GM19239 (cell line): ENCODE data around the gene VAT1L.

Experiments used
- DNase-seq: peaks from one replicate; pipeline ENCODE4 v3.0.0; 2011; ENCODE audit warnings: low spot score; ENCODE audit not compliant: insufficient read length
- FAIRE-seq: peaks from 2 replicates; lab custom pipeline; 2011; peaks lifted over from hg19 to GRCh38; lab: Jason Lieb, UNC

Gene VAT1L

DNA sequence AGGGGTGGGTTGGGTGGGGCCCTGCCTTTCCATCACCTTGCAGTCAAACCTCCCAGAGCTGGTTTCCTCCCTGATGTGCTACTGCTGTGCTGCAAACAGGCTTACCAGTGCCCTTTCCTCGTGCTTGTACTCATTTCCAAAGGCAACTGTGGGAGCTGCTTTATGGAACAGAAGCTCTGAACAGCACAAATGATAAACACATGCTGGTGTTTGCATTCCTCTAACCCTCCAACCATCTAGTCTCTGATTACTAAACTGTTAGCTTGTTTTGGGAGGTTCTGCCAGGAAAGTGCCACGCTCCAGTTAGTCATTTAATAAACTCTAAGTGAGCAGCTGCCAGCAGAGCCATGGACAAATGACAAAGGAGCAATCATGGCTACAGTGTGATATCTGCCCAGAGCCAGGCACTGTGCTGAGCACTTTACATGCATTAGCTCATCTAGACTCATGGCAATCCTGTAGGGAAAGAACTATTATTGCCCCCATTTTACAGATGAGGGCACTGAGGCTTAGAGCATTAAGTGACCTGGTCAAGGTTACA, 110.4 kb downstream of the VAT1L start:
- no peak for FAIRE-seq
- DNase-seq, result no peak

- DNase-seq (no peak), FAIRE-seq (no peak)
Measured at GRCh38 chr16:77899416-77899815, 111.1 kb downstream of the VAT1L start.

- DNase-seq, result no peak
- no peak for FAIRE-seq
Measured at GRCh38 chr16:77905374-77905920, 117.1 kb downstream of the VAT1L start.

- FAIRE-seq, result no peak
- no peak for DNase-seq
Measured at GRCh38 chr16:77910021-77910420, 121.7 kb downstream of the VAT1L start.

GRCh38 chr16:77912617-77913016, 124.3 kb downstream of the VAT1L start:
- no peak for DNase-seq
- no peak for FAIRE-seq

GRCh38 chr16:77913738-77914253, 125.4 kb downstream of the VAT1L start:
- DNase-seq, result no peak
- FAIRE-seq, result no peak

DNA sequence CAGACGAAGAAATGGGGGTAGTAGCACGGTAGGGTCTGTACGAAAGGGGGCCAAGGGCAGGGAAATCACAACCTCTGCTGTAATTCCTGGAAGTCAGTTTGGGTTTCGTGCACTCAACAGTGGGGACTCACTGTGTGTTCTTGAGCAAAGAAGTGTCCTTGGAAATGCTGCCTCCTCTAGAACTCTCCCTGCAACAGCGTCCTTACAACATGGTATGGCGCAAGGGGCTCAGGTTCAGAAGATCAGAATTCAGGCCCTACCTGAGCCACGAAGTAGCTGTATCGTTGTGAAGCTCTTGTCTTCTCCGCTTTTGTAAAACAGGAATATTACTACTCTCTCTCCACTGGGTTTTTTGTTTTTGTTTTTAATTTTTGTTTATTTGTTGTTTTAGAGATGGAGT, 127.7 kb downstream of the VAT1L start:
- DNase-seq (no peak), FAIRE-seq (no peak)

DNA sequence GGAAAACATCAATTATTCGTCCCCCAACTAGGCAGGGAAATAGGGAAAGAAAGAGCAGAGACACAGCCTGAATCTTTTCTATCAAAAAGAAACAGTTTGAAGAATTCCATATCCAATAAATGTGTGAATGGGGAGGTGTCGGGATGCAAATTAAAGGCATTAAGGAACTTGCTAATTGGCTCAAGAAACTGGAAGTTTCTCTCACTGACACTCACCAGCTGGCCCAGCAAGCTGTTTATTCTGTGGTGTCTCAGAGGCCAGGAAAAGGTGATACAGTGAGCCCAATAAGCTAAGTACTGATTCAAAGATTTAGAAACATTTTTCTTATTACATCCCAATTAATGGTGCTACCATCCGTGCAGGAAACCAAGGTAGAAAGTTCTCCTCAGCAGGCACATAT, 129.6 kb downstream of the VAT1L start:
- DNase-seq (no peak), FAIRE-seq (no peak)

DNA sequence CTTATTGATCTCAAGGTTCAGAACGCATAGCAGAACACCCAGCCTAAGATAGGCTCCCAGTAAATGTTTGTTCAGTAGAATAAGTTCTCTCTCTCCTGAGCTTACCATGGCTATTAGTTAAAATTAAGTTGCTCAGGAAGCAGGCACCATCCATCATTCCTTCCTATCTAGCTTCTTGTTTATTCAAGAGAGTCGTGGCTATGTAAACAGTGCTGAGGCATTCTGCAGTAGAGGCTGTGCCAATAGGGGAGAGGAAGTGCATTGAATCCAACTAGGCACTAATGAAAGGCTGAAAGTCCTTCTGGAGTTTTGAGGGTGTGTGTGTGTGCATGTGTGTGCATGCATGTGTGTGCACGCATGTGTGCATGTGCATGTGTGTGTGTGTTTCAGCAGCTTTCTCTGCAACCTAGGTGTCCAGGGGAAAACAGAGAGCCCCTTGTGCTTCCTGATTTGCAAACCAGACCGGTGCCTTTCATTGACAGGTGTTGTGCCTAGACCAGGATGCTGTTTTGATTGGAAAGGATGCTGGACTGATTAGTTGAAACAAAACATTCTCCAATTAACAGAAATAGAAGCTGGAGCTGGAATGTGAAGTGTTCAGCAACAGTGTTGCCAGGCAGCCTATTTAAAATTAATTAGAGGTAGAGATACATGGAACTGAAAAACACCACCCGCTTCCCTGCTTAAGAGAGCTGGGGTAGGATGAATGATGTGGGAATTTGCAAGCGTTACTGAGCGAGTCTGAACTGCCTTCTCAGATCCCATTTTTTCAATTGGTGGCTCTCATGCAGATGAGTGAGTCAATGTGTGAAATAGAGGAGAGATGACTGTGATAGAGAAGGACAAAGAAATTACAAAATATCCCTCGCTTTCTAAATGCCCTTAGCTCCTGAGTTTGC, 130.7 kb downstream of the VAT1L start:
- FAIRE-seq (no peak), DNase-seq (no peak)

DNA sequence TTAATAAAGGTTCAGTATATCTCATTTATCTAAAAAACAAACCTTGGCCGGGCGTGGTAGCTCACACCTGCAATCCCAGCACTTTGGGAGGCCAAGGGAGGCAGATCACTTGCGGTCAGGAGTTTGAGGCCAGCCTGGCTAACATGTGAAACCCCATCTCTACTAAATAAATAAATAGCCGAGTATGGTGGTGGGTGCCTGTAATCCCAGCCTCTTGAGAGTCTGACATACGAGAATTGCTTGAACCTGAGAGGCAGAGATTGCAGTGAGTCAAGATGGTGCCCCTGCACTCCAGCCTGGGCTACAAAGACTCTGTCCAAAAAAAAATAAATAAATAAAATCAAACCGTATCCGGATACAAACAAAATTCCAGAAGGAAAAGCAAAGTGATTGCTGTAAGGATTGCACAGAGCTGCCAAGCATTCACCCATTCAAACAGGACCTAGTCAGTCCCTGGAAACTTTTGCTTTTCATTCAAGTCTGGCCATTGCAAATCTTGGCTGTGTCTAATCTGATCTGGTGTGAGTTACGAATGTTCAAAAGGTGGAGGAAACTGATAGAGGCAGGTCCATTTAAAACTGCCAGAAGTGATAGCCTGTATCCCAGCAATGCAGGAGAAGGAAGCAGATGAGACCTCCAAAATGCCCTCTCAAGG, 131.5 kb downstream of the VAT1L start:
- DNase-seq (no peak), FAIRE-seq (no peak)

- FAIRE-seq (no peak), DNase-seq (no peak)
Measured at GRCh38 chr16:77920984-77921383, 132.6 kb downstream of the VAT1L start.

DNA sequence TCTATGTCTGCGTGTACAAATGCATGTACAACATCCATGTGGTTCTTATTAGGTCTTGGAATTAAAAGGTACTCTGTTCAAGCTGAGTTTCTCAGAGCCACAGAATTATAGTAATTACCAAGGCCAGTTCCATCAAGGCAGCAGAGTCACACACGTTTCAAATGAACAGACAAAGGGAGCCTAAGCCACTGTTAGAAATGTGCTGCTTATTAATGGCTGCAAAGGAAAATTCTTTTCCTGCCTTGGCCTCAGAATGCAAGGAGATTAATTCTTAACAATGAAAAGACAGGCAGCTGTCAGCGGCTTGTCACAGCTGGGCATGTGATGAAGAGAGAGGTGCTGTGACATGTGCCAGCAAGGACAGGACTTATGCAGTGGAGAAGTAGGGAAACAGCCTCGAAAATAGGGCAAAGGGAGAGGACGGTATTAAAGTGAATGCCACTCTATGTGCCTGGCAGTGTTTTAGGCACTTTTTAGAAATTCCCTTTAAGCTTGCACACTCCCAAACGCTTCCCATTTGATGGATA, 133.9 kb downstream of the VAT1L start:
- FAIRE-seq (no peak), DNase-seq (no peak)

- DNase-seq (no peak), FAIRE-seq (no peak)
Measured at GRCh38 chr16:77925531-77925930, 137.2 kb downstream of the VAT1L start.

GRCh38 chr16:77928096-77928495, 139.7 kb downstream of the VAT1L start:
- DNase-seq, result no peak
- FAIRE-seq, result no peak

DNA sequence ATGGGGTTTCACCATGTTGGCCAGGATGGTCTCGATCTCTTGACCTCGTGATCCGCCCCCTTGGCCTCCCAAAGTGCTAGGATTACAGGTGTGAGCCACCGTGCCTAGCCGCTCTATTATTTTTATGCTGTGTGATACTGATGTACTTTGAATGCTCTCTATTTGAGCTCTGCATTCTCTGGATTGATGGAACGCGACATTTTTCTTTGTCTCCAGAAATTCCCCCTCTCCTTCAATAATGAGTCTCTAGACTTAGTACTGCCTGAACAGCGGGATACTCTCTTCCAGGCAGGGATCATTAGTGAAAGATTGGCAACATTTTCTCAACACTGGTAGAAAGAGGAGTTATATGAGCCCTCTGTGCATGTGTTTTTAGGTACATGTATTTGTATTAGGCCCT, 140.6 kb downstream of the VAT1L start:
- no peak for DNase-seq
- no peak for FAIRE-seq

DNA sequence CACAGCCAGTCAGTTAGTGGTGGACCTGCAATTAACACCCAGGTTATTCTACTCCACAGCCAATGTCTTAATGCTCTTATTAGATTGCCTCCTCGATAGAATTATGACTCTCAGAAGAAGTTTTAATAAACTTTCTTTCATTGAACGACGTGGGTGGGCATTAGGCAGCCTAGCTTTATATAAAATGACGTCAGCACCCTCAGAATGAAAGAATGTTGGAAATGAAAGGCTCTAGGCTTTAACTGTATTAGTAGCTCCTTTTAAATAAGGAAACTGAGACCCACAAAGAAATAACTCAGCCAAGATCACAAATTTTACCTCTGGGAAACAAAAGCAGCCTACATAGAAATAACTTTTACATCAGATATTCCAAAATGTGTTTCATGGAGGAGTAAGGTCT, 142.7 kb downstream of the VAT1L start:
- FAIRE-seq (no peak), DNase-seq (no peak)

GRCh38 chr16:77937473-77938149, 149.2 kb downstream of the VAT1L start:
- FAIRE-seq (no peak), DNase-seq (no peak)

GRCh38 chr16:77938913-77939312, 150.5 kb downstream of the VAT1L start:
- no peak for DNase-seq
- no peak for FAIRE-seq

DNA sequence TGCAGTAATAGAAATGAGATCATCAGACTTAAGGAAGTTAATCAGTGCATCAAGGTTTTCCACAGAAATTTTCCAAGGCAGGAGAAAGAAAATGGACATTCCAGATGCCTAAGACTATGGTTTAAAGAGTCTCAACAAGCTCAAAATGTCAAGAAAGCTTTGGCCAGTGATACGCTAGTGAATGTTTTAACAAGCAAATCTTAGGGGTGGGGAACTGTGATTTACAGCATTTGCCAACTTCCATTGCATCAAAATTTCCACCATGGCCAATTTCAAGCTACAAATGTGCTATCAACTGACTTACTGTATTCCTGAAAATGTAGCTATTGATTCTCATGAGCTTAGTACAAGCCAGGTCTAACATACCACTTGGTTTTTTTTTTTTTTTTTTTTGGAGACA, 151.6 kb downstream of the VAT1L start:
- FAIRE-seq (no peak), DNase-seq (no peak)

DNA sequence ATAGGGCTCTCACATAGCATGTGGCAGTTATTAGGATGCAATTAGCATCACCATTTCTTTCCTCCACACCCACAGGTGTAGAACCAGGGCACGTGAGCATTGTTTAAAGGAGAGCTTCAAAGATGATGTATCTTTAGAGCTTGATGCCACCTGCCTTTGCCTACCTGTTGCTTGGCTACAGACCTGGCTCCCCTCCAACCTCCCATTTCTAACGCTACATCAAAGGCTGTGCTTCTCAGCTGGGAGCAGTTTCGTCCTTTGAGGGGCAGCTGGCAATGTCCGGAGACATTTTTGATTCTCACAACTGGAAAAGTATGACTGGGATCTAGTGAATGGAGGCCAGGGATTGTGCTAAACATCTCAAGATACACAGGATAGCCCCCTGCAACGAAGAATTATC, 155.4 kb downstream of the VAT1L start:
- no peak for DNase-seq
- FAIRE-seq, result no peak
